Ramos (cell line): ENCODE measurements around the gene SLC2A10.

Experiments
- in situ Hi-C: fragments of 300-500 bp; cut with MboI; formaldehyde crosslinking; loops from one replicate; pipeline ENCODE4 v1.14.3; 2022; ENCODE audit warnings: low sequenced_read_pairs; ENCODE audit not compliant: unreplicated experiment

Gene SLC2A10

GRCh38 chr20:46722450-46722849 lies 13.0 kb downstream of the SLC2A10 start:
- in situ Hi-C loops, result no loop called here

GRCh38 chr20:46723039-46723438 lies 13.6 kb downstream of the SLC2A10 start:
- in situ Hi-C loops, result no loop called here

GRCh38 chr20:46724343-46724959 lies 15.0 kb downstream of the SLC2A10 start:
- in situ Hi-C loops, result no loop called here

- in situ Hi-C loops, result no loop called here
These were observed 16.0 kb downstream of the SLC2A10 start for GRCh38 chr20:46725186-46726165.

GRCh38 chr20:46731770-46732169 lies 22.3 kb downstream of the SLC2A10 start:
- in situ Hi-C loops, result no loop called here

GRCh38 chr20:46735436-46735835 lies 26.0 kb downstream of the SLC2A10 start:
- in situ Hi-C loops, result no loop called here

- in situ Hi-C loops, result no loop called here
These were observed 30.2 kb downstream of the SLC2A10 start for GRCh38 chr20:46739431-46740213.

GRCh38 chr20:46740214-46740609 lies 30.8 kb downstream of the SLC2A10 start:
- in situ Hi-C loops, result no loop called here

GRCh38 chr20:46741924-46742668 lies 32.6 kb downstream of the SLC2A10 start:
- in situ Hi-C loops, result no loop called here

- in situ Hi-C loops, result no loop called here
These were observed 33.2 kb downstream of the SLC2A10 start for GRCh38 chr20:46742669-46743045.

GRCh38 chr20:46743088-46743487 lies 33.6 kb downstream of the SLC2A10 start:
- in situ Hi-C loops, result no loop called here

- in situ Hi-C loops, result no loop called here
These were observed 37.6 kb downstream of the SLC2A10 start for GRCh38 chr20:46746956-46747526.

- in situ Hi-C loops, result no loop called here
These were observed 39.7 kb downstream of the SLC2A10 start for GRCh38 chr20:46749147-46749546.

- in situ Hi-C loops, result loop anchor here (25.0 kb wide), 1 partner anchor 635 kb away; no protein-coding TSS in a partner anchor
These were observed 42.4 kb downstream of the SLC2A10 start for GRCh38 chr20:46751856-46752255.

- in situ Hi-C loops, result loop anchor here (25.0 kb wide), 1 partner anchor 635 kb away; no protein-coding TSS in a partner anchor
These were observed 43.3 kb downstream of the SLC2A10 start for GRCh38 chr20:46752728-46753127.

GRCh38 chr20:46755483-46756413 lies 46.3 kb downstream of the SLC2A10 start:
- in situ Hi-C loops, result loop anchor here (25.0 kb wide), 1 partner anchor 632 kb away; no protein-coding TSS in a partner anchor

- in situ Hi-C loops, result loop anchor here (25.0 kb wide), 1 partner anchor 631 kb away; no protein-coding TSS in a partner anchor
These were observed 47.0 kb downstream of the SLC2A10 start for GRCh38 chr20:46756419-46756818.

- in situ Hi-C loops, result loop anchor here (25.0 kb wide), 1 partner anchor 630 kb away; no protein-coding TSS in a partner anchor
These were observed 47.7 kb downstream of the SLC2A10 start for GRCh38 chr20:46757135-46757534.
